Measurements from ENCODE around the gene SF3A1. TPM values are rescaled to one million over a fixed set of nuclear protein-coding genes. Genes with fewer than 3 reads are reported as not detected.
"Not testable (repeated sequence)": the region's sequence is repeated elsewhere in the genome, so short reads cannot be mapped to it uniquely, and the experiment has no call there.

The SF3A1 gene
- total and polyA plus RNA-seq, 5 experiments from 2014 or later = 66.5 to 314 (median 119) TPM

GRCh38 chr22:30340911-30341685 lies 15.6 kb downstream of the SF3A1 start:
- H3K4me3 Mint-ChIP-seq = no peak overlapping the region
- H3K36me3 Mint-ChIP-seq = peaks cover 0 to 100% (median 36%) of the 10 kb centered on the region in 3 donors
- POLR2A ChIA-PET = interaction anchor here (1.0 to 2.8 kb wide), 5 partner anchors 13 to 52 kb away, joined by 3 to 10 read pairs (median 5); partner anchors contain the start of genes CASTOR1, CCDC157, SF3A1 and TBC1D10A
- H3K4me1 Mint-ChIP-seq = peaks cover 0 to 10% (median 3%) of the 10 kb centered on the region in 4 donors
- DNase-seq (no peak), ATAC-seq (no peak)
- peak overlapping the region in 3 of 10 donors; percentile 36 to 91 (median 80) for H3K27ac Mint-ChIP-seq
- H3K27me3 Mint-ChIP-seq = no peaks in the 10 kb centered on the region
- no peaks in the 10 kb centered on the region for H3K9me3 Mint-ChIP-seq

- peaks cover 0 to 7% (median 3%) of the 10 kb centered on the region in 4 donors for H3K4me1 Mint-ChIP-seq
- H3K27me3 Mint-ChIP-seq = no peaks in the 10 kb centered on the region
- H3K27ac Mint-ChIP-seq = peak overlapping the region in 5 of 10 donors; percentile 20 to 72 (median 33)
- ATAC-seq (no peak), DNase-seq (peak in 1 of 10 donors; percentile 51)
- no peaks in the 10 kb centered on the region for H3K9me3 Mint-ChIP-seq
- peaks cover 0 to 100% (median 31%) of the 10 kb centered on the region in 3 donors for H3K36me3 Mint-ChIP-seq
- POLR2A ChIA-PET = interaction anchor here (2.8 kb wide), 1 partner anchor 50 kb away, joined by 9 read pairs; the partner anchor contains the start of gene CASTOR1
- no peak overlapping the region for H3K4me3 Mint-ChIP-seq
These were observed 17.9 kb downstream of the SF3A1 start for GRCh38 chr22:30338802-30339201.

- Mint-ChIP-seq H3K36me3 (peaks cover 0 to 100% (median 29%) of the 10 kb centered on the region in 3 donors), H3K27ac (peak overlapping the region in 3 of 10 donors; percentile 27 to 72 (median 29))
- DNase-seq, POLR2A ChIA-PET, H3K9me3 Mint-ChIP-seq, H3K4me3 Mint-ChIP-seq, H3K4me1 Mint-ChIP-seq, ATAC-seq, H3K27me3 Mint-ChIP-seq: not testable (repeated sequence)
These were observed 18.4 kb downstream of the SF3A1 start for GRCh38 chr22:30338341-30338740.

- POLR2A ChIA-PET = interaction anchor here (1.9 to 2.8 kb wide), 2 partner anchors 19 to 48 kb away, joined by 5 to 12 read pairs; partner anchors contain the start of genes CASTOR1, CCDC157 and SF3A1
- Mint-ChIP-seq H3K4me3 (no peak overlapping the region), H3K27me3 (no peaks in the 10 kb centered on the region), H3K36me3 (peaks cover 0 to 100% (median 27%) of the 10 kb centered on the region in 3 donors), H3K4me1 (peaks cover 0 to 6% (median 2%) of the 10 kb centered on the region in 4 donors), H3K9me3 (no peaks in the 10 kb centered on the region), H3K27ac (peak overlapping the region in 3 of 10 donors; percentile 32 to 61 (median 48))
- no peak for ATAC-seq
- DNase-seq = peak in 1 of 10 donors; percentile 18
These were observed 19.3 kb downstream of the SF3A1 start for GRCh38 chr22:30337461-30337778.

- ATAC-seq (no peak), DNase-seq (no peak)
- Mint-ChIP-seq H3K9me3 (no peaks in the 10 kb centered on the region), H3K27me3 (no peaks in the 10 kb centered on the region), H3K4me1 (peaks cover 0 to 6% (median under 1%) of the 10 kb centered on the region in 4 donors), H3K27ac (peak overlapping the region in 5 of 10 donors; percentile 27 to 81 (median 44)), H3K4me3 (no peak overlapping the region), H3K36me3 (peaks cover 0 to 99% (median 24%) of the 10 kb centered on the region in 3 donors)
- POLR2A ChIA-PET = interaction anchor here (0.7 to 2.8 kb wide), 4 partner anchors 13 to 48 kb away, joined by 3 to 12 read pairs (median 4); partner anchors contain the start of genes CASTOR1, CCDC157 and SF3A1
These were observed 19.8 kb downstream of the SF3A1 start for GRCh38 chr22:30336752-30337460.

GRCh38 chr22:30335236-30335635 lies 21.5 kb downstream of the SF3A1 start:
- Mint-ChIP-seq H3K9me3 (no peaks in the 10 kb centered on the region), H3K27me3 (no peaks in the 10 kb centered on the region), H3K27ac (peak overlapping the region in 6 of 10 donors; percentile 29 to 60 (median 38)), H3K4me1 (peaks cover 0 to 3% (median under 1%) of the 10 kb centered on the region in 4 donors), H3K36me3 (peaks cover 0 to 94% (median 22%) of the 10 kb centered on the region in 3 donors), H3K4me3 (no peak overlapping the region)
- POLR2A ChIA-PET = interaction anchor here (0.5 to 2.8 kb wide), 7 partner anchors 12 to 86 kb away, joined by 3 to 12 read pairs (median 5); partner anchors contain the start of genes CASTOR1, CCDC157 and SF3A1
- peak in 1 of 10 donors; percentile 13 for DNase-seq
- no peak for ATAC-seq

- no peak overlapping the region for H3K4me3 Mint-ChIP-seq
- H3K27me3 Mint-ChIP-seq = no peaks in the 10 kb centered on the region
- peaks cover 0 to 94% (median 22%) of the 10 kb centered on the region in 3 donors for H3K36me3 Mint-ChIP-seq
- POLR2A ChIA-PET = interaction anchor here (1.0 to 1.5 kb wide), 4 partner anchors 11 to 87 kb away, joined by 3 to 6 read pairs (median 4); partner anchors contain the start of gene CASTOR1
- DNase-seq (peak in 1 of 10 donors; percentile 8), ATAC-seq (no peak)
- H3K9me3 Mint-ChIP-seq = no peaks in the 10 kb centered on the region
- H3K27ac Mint-ChIP-seq = peak overlapping the region in 6 of 10 donors; percentile 5 to 70 (median 43)
- H3K4me1 Mint-ChIP-seq = peaks cover 0 to 3% (median under 1%) of the 10 kb centered on the region in 4 donors
These were observed 22.0 kb downstream of the SF3A1 start for GRCh38 chr22:30334646-30335045.

- ATAC-seq (no peak), DNase-seq (no peak)
- POLR2A ChIA-PET = interaction anchor here (1.6 to 13.2 kb wide), 2 partner anchors 25 to 41 kb away, joined by 5 to 348 read pairs; partner anchors contain the start of gene CASTOR1
- Mint-ChIP-seq H3K4me3 (no peak overlapping the region), H3K36me3 (peaks cover 0 to 86% (median 17%) of the 10 kb centered on the region in 3 donors), H3K9me3 (no peaks in the 10 kb centered on the region), H3K27ac (peak overlapping the region in 4 of 10 donors; percentile 19 to 89 (median 39)), H3K27me3 (no peaks in the 10 kb centered on the region), H3K4me1 (peaks cover 0 to 3% (median under 1%) of the 10 kb centered on the region in 4 donors)
These were observed 23.0 kb downstream of the SF3A1 start for GRCh38 chr22:30333707-30334087.

- peaks cover 0 to 81% (median 17%) of the 10 kb centered on the region in 3 donors for H3K36me3 Mint-ChIP-seq
- no peaks in the 10 kb centered on the region for H3K9me3 Mint-ChIP-seq
- H3K4me1 Mint-ChIP-seq = peaks cover 0 to 4% (median 1%) of the 10 kb centered on the region in 4 donors
- POLR2A ChIA-PET = interaction anchor here (0.6 to 13.2 kb wide), 5 partner anchors 20 to 50 kb away, joined by 3 to 348 read pairs (median 5); partner anchors contain the start of gene CASTOR1
- H3K27me3 Mint-ChIP-seq = no peaks in the 10 kb centered on the region
- peak overlapping the region in 5 of 10 donors; percentile 25 to 75 (median 43) for H3K27ac Mint-ChIP-seq
- no peak for ATAC-seq
- no peak overlapping the region for H3K4me3 Mint-ChIP-seq
- peak in 1 of 10 donors; percentile 26 for DNase-seq
These were observed 23.5 kb downstream of the SF3A1 start for GRCh38 chr22:30332994-30333706.

GRCh38 chr22:30332551-30332950 lies 24.1 kb downstream of the SF3A1 start:
- H3K27me3 Mint-ChIP-seq = no peaks in the 10 kb centered on the region
- H3K27ac Mint-ChIP-seq = peak overlapping the region in 6 of 10 donors; percentile 25 to 75 (median 49)
- POLR2A ChIA-PET = interaction anchor here (0.6 to 13.2 kb wide), 5 partner anchors 20 to 49 kb away, joined by 3 to 348 read pairs (median 5); partner anchors contain the start of gene CASTOR1
- ATAC-seq (no peak), DNase-seq (peak in 1 of 10 donors; percentile 43)
- peaks cover 0 to 75% (median 12%) of the 10 kb centered on the region in 3 donors for H3K36me3 Mint-ChIP-seq
- H3K9me3 Mint-ChIP-seq = no peaks in the 10 kb centered on the region
- no peak overlapping the region for H3K4me3 Mint-ChIP-seq
- peaks cover 5 to 8% (median 6%) of the 10 kb centered on the region in 4 donors for H3K4me1 Mint-ChIP-seq

GRCh38 chr22:30328466-30329049 lies 28.1 kb downstream of the SF3A1 start:
- Mint-ChIP-seq H3K36me3 (peaks cover 0 to 40% (median 10%) of the 10 kb centered on the region in 3 donors), H3K4me3 (peak overlapping the region in 4 of 10 donors; percentile 6 to 89 (median 50)), H3K4me1 (peaks cover 25 to 38% (median 35%) of the 10 kb centered on the region in 4 donors), H3K27me3 (no peaks in the 10 kb centered on the region), H3K27ac (peak overlapping the region in 9 of 10 donors; percentile 14 to 98 (median 85)), H3K9me3 (no peaks in the 10 kb centered on the region)
- DNase-seq = no peak
- POLR2A ChIA-PET = interaction anchor here (1.0 to 18.7 kb wide), 7 partner anchors 14 to 63 kb away, joined by 3 to 424 read pairs (median 39); partner anchors contain the start of genes CASTOR1, CCDC157 and SF3A1
- no peak for ATAC-seq

Measured in naive thymus-derived CD8-positive, alpha-beta T cell (primary cell).